Endothelial cell of umbilical vein (primary cell): ENCODE data around the gene FBXO44. TPM values are rescaled to one million over a fixed set of nuclear protein-coding genes. Genes with fewer than 3 reads are reported as not detected.

Source experiments
- BruUV-seq: library from RNA; stranded (reverse); fragments of 400-500 nt; replicated peaks from 2 replicates; lab custom pipeline; 2021; lab: Mats Ljungman, UMichigan
- CTCF ChIA-PET: fragments of 300-600, 350-600 bp; sonication (Branson Sonifier 250); formaldehyde crosslinking; loops from one replicate; lab custom pipeline; 2021; ENCODE audit warnings: antibody characterized with exemption, inconsistent platforms; lab: Charles Lee
- POLR2A ChIA-PET: fragments of 300-600, 350-600 bp; sonication (Branson Sonifier 250); formaldehyde crosslinking; loops from one replicate; lab custom pipeline; 2021; ENCODE audit warnings: antibody characterized with exemption, inconsistent platforms; lab: Charles Lee
- DNase-seq: peaks from one replicate; pipeline ENCODE4 v3.0.0-alpha.2; 2011; ENCODE audit warnings: low read depth, low spot score
- FAIRE-seq: peaks from 2 replicates; lab custom pipeline; 2011; peaks lifted over from hg19 to GRCh38; lab: Jason Lieb, UNC
- H2AFZ ChIP-seq: 2 replicates; pipeline ENCODE4 v1.6.0; 2012; ENCODE audit warnings: low read depth, low read length, control low read depth, inconsistent platforms
- H3K27ac ChIP-seq: 2 replicates; pipeline ENCODE4 v1.5.1; 2011; ENCODE audit warnings: low read depth, mild to moderate bottlenecking, control low read depth, low read length, moderate library complexity; ENCODE audit not compliant: insufficient read depth
- H3K27me3 ChIP-seq, 2 experiments: 2 replicates each; pipeline versions ENCODE4 v1.6.0 to v1.6.1; 2011; ENCODE audit warnings: low read length in 2 of 2, mixed read lengths in 1 of 2; ENCODE audit not compliant: control insufficient read depth in 2 of 2, insufficient read depth in 2 of 2
- H3K36me3 ChIP-seq, 2 experiments: 2 replicates in 1 of 2; 3 replicates in 1 of 2; pipeline ENCODE4 v1.5.1; 2011; ENCODE audit warnings: low read length in 2 of 2, mild to moderate bottlenecking in 1 of 2, moderate library complexity in 1 of 2; ENCODE audit not compliant: control insufficient read depth in 2 of 2, insufficient read depth in 2 of 2; ENCODE audit errors: extremely low read depth in 1 of 2
- H3K4me1 ChIP-seq: 3 replicates; pipeline ENCODE4 v1.5.1; 2011; ENCODE audit warnings: mild to moderate bottlenecking, low read length; ENCODE audit not compliant: control insufficient read depth, insufficient read depth; ENCODE audit errors: extremely low read depth
- H3K4me2 ChIP-seq: 2 replicates; pipeline ENCODE4 v1.6.1; 2011; ENCODE audit warnings: low read length, control low read depth, mixed read lengths; ENCODE audit not compliant: insufficient read depth
- H3K4me3 ChIP-seq, 3 experiments: fragments of 200-600 bp in 1 of 3; sonication (generic), shearing (Covaris generic) in 1 of 3; replicated peaks in 1 of 3; 2 replicates each; pipeline ENCODE4 v1.5.1; 2011 to 2016; ENCODE audit warnings: control low read depth in 3 of 3, low read length in 3 of 3, mild to moderate bottlenecking in 2 of 3, inconsistent platforms in 1 of 3, low read depth in 1 of 3, moderate library complexity in 1 of 3; ENCODE audit not compliant: insufficient read depth in 1 of 3
- H3K79me2 ChIP-seq: 2 replicates; pipeline ENCODE4 v1.6.0; 2012; ENCODE audit warnings: low read length, inconsistent platforms; ENCODE audit not compliant: control insufficient read depth, insufficient read depth
- H3K9ac ChIP-seq: replicated peaks from 2 replicates; pipeline ENCODE3; 2011; ENCODE audit warnings: low read length, control low read depth; ENCODE audit not compliant: insufficient read depth; ENCODE audit errors: extremely low read depth
- H3K9me1 ChIP-seq: replicated peaks from 3 replicates; pipeline ENCODE4 v1.6.0; 2011; ENCODE audit warnings: mild to moderate bottlenecking, low read length; ENCODE audit not compliant: control insufficient read depth, insufficient read depth; ENCODE audit errors: extremely low read depth
- H3K9me3 ChIP-seq: replicated peaks from 2 replicates; pipeline ENCODE4 v1.5.1; 2012; ENCODE audit warnings: low read length, inconsistent platforms; ENCODE audit not compliant: control insufficient read depth, insufficient read depth
- H4K20me1 ChIP-seq: replicated peaks from 2 replicates; pipeline ENCODE3; 2011; ENCODE audit warnings: mild to moderate bottlenecking, low read length; ENCODE audit not compliant: control insufficient read depth, insufficient read depth; ENCODE audit errors: extremely low read depth
- CTCF ChIP-seq, 2 donors: IDR thresholded peaks; 1 replicate in 1 of 2; 2 replicates in 1 of 2; pipeline ENCODE4 v1.5.1; 2011; ENCODE audit warnings: low read length in 2 of 2, mild to moderate bottlenecking in 2 of 2, moderate library complexity in 2 of 2, control low read depth in 1 of 2, inconsistent platforms in 1 of 2, low read depth in 1 of 2; ENCODE audit not compliant: insufficient read depth in 1 of 2; ENCODE audit errors: extremely low read depth in 1 of 2
- EZH2 ChIP-seq: IDR thresholded peaks from 2 replicates; pipeline ENCODE4 v1.6.1; 2012; ENCODE audit warnings: borderline replicate concordance, low read depth, mild to moderate bottlenecking, moderate library complexity, low read length, inconsistent platforms; ENCODE audit not compliant: severe bottlenecking
- FOS ChIP-seq: IDR thresholded peaks from 2 replicates; pipeline ENCODE4 v1.6.1; 2011; ENCODE audit warnings: mild to moderate bottlenecking, low read length, moderate library complexity, borderline replicate concordance; ENCODE audit not compliant: insufficient read depth
- GATA2 ChIP-seq: IDR thresholded peaks from 2 replicates; pipeline ENCODE4 v1.7.0; 2011; ENCODE audit warnings: low read depth, mild to moderate bottlenecking, moderate library complexity, mixed read lengths, low read length; ENCODE audit not compliant: insufficient read length, insufficient read depth
- JUN ChIP-seq: IDR thresholded peaks from 2 replicates; pipeline ENCODE4 v1.6.1; 2011; ENCODE audit warnings: borderline replicate concordance, low read depth; ENCODE audit not compliant: insufficient read length, insufficient read depth
- MAX ChIP-seq: IDR thresholded peaks from 2 replicates; pipeline ENCODE4 v1.6.1; 2011; ENCODE audit not compliant: insufficient read depth, insufficient read length
- MYC ChIP-seq: IDR thresholded peaks from one replicate; pipeline ENCODE4 v1.6.1; 2011; ENCODE audit warnings: mild to moderate bottlenecking, low read depth, low read length
- POLR2A ChIP-seq: IDR thresholded peaks from 2 replicates; pipeline ENCODE4 v1.6.1; 2012; ENCODE audit warnings: low read depth, mild to moderate bottlenecking, control low read depth, low read length
- POLR2AphosphoS5 ChIP-seq: IDR thresholded peaks from 2 replicates; pipeline ENCODE4 v1.6.1; 2012; ENCODE audit warnings: low read depth, mild to moderate bottlenecking, control low read depth, low read length, moderate library complexity; ENCODE audit not compliant: insufficient read depth
- dilution Hi-C: fragments of 300-500 bp; cut with MboI; formaldehyde crosslinking; loops from one replicate; pipeline ENCODE4 v1.15.0; 2019; ENCODE audit warnings: low sequenced_read_pairs; ENCODE audit not compliant: extremely low pct_ligation_motif_present
- intact Hi-C: fragments of 100-400 bp; cut with micrococcal nuclease; formaldehyde crosslinking; loops from one replicate; pipeline ENCODE4 v1.10.0; 2022
- polyA plus RNA-seq, 4 experiments: library from polyadenylated mRNA; depleted of rRNA in 3 of 4; stranded (reverse) in 3 of 4; unstranded in 1 of 4; fragments of >200 nt; gene quantifications; 2 replicates each; pipeline versions ENCODE4 v1.2.1 to v1.2.3, GENCODE V29; 2011 to 2012; ENCODE audit warnings: missing spikeins in 1 of 4
- total RNA-seq: library from RNA; stranded (reverse); gene quantifications from 2 replicates; pipeline ENCODE4 v1.2.3, GENCODE V29; 2021

FBXO44 gene
- total and polyA plus RNA-seq, 2 donors (not counting 3 experiments of a cell fraction or from before 2014, with no cell fraction given): 16.8 to 22.5 TPM

GRCh38 chr1:11634365-11635192, 20.1 kb upstream of the FBXO44 start:
- ChIA-PET CTCF (interaction anchor here (1.0 to 3.5 kb wide), 4 partner anchors 10 to 597 kb away, joined by 3 to 19 read pairs (median 4); no protein-coding TSS in a partner anchor), POLR2A (no interaction called here)
- FAIRE-seq: no peak
- Histone ChIP-seq H3K27ac (no peak overlapping the region), H3K9me1 (no peaks in the 10 kb centered on the region), H4K20me1 (no peaks in the 10 kb centered on the region), H3K4me3 (no peak overlapping the region), H3K79me2 (no peaks in the 10 kb centered on the region), H3K36me3 (no peaks in the 10 kb centered on the region), H3K9me3 (no peaks in the 10 kb centered on the region), H2AFZ (no peak overlapping the region), H3K27me3 (no peaks in the 10 kb centered on the region), H3K9ac (no peak overlapping the region), H3K4me2 (no peak overlapping the region), H3K4me1 (no peaks in the 10 kb centered on the region)
- DNase-seq: no peak
- intact Hi-C loops (loop anchor here (5.0 kb wide), 1 partner anchor 82 kb away; no protein-coding TSS in a partner anchor), dilution Hi-C loops (no loop called here)
- no TSS peak for BruUV-seq
- TF ChIP-seq GATA2 (no peak), MAX (no peak), FOS (no peak), CTCF (IDR thresholded peaks at IDR 0.05; ENCODE audit: extremely low read depth in 1 of 2, insufficient read depth in 1 of 2, low read depth in 1 of 2, low read length in 2 of 2) (no peak), POLR2A (no peak), MYC (no peak), JUN (no peak), EZH2 (no peak), POLR2AphosphoS5 (no peak)
